Activated CD4-positive, alpha-beta T cell treated with anti-CD3 and anti-CD28 coated beads, Interleukin-2, amount 50 U/mL, for 48 hours (primary cell): ENCODE results near the gene ANKRD60.

ENCODE experiments used
- DNase-seq, 2 experiments: peaks; one replicate each; pipeline ENCODE4 v3.0.0-alpha.2; 2020

Gene ANKRD60

GRCh38 chr20:58188527-58188926, 39.9 kb downstream of the ANKRD60 start:
- DNase-seq = no peak

- no peak for DNase-seq
Observed at GRCh38 chr20:58184984-58185383, 43.5 kb downstream of the ANKRD60 start.

- no peak for DNase-seq
Observed at GRCh38 chr20:58184063-58184462, 44.4 kb downstream of the ANKRD60 start.

DNA sequence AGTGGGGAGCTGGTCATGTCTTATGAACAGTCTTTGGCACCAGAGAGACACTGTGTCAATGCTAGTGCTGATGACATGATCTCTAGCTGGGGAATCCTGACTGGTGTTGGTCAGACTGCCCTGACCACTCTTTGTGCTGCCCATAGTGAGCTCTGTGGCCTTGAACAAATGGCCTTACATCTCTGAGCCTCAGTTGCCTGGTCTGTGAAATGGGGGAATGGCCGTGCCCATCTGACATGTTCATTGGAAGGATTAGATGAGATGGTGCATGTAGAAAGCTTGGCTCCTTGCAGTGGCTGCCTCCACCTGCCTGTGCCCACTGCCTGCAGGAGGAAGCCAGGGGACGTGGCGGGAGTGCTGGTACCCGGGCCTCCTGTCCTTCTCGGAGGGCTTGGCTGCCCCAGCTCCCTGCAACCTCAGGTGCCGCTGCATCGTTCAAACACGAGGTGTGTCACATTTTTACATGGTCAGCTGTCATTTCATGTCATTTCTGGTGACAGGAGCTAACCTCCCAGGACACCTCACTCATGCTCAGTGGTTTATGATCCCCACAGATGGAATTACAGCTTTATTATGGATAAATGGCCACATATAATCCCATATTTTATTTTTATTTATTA, 45.8 kb downstream of the ANKRD60 start:
- DNase-seq = no peak

GRCh38 chr20:58179432-58180099, 48.9 kb downstream of the ANKRD60 start:
- DNase-seq = peak; percentile 66 to 73

DNA sequence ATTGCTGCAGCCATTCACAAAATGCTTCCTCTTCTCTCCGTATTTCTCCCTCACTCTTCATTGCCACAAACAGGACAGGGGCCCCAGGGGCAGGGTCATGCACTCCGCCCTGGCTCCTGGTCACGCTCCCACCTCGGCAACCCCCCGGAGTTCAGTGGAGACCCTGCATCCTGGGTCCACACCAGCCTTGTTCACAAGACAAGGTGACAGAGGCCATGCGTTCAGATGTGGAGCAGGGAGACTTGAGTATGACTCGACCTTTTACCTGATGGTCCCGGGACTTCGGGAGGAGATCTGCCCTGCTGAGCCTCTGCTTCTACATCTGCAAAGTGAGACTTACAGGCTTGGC, 49.4 kb downstream of the ANKRD60 start:
- DNase-seq = no peak

DNA sequence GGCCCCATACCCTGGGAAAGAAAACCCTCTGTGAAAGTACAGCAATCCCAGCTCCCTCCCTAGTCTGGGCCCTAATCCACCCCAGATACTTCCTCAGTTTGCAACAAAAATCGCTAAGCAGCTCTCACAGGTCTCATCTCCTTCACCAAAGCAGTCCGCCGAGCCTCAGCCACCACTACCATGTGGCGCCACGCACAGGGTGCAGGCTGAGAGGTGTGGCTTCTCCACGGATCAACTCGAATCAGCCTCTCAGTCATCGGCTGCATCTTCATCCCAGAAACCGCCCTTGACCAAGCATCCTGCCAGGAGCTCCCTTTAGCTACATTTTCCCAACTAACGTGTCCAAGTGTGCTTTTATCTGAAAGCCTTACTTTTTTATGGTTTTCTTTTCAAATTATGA, 50.7 kb downstream of the ANKRD60 start:
- no peak for DNase-seq

GRCh38 chr20:58175836-58176235, 52.6 kb downstream of the ANKRD60 start:
- no peak for DNase-seq

DNA sequence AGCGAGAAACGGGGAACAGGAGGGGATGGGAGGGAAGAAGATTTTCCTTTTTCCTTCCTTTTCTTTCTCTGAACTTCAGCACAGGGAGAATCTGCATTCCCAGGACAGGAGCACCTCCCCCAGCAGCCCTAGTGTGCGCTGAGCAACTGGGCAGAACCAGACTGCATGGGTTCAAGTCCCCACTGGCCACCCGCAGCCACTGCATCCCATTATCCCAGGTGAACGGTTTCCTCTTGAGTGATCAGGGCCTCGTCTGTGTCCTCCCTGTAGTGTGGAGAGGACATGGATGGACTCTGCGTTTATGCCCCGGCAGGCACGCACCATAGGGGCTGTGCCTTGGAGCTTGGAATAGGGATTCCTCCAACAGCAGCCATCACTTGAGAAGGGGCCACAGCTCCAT, 53.0 kb downstream of the ANKRD60 start:
- DNase-seq = no peak

DNA sequence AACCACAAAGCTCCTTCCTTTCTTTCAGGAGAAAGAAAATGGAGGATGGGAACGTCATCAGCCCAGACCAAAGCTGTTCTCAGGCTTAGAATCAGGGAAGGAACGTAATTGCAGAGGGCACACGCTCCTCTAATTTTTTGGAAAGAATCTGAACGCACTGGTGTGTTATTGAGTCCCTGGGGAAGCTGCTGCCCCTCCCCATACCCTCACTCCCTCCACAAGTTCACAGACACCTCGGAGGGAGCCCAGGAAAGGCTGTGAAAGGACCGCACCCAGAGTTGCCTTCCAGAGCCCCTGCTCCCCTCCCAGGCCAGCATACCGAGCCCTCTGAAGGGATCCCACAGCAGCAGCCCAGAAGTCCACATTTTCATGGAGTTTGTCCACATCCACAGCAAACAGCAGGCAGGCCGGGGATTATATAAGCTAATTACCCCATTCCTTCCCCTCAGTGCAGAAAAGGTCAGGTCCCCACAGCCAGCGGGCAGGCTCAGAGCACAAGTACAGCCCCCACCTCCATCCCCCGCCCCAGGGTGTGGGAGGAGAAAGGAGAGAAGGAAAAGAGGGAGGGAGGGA, 53.7 kb downstream of the ANKRD60 start:
- no peak for DNase-seq

- DNase-seq = no peak
Observed at GRCh38 chr20:58173930-58174707, 54.3 kb downstream of the ANKRD60 start.

- no peak for DNase-seq
Observed at GRCh38 chr20:58173091-58173490, 55.4 kb downstream of the ANKRD60 start.

GRCh38 chr20:58171796-58172425, 56.5 kb downstream of the ANKRD60 start:
- no peak for DNase-seq

DNA sequence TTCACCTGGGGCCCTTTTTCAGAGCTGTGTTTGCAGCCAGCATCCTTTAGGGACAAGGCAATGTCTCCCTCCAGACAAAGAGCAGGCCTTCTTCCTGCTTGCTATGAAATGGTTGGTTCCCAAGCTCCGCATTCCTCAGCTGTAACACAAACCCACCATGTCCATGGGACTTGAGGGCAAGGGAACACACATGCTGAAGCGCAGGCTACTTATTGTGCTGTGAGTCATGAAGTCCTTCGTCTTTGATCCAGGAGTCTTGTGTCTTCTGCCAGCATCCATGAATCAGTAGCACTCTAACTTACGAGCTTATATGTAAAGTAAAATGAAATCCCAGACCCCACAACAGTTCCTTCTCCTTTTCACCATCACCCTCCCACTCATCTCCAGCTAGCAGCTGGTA, 59.0 kb downstream of the ANKRD60 start:
- DNase-seq = no peak

GRCh38 chr20:58168843-58169242, 59.6 kb downstream of the ANKRD60 start:
- no peak for DNase-seq

GRCh38 chr20:58167759-58168158, 60.7 kb downstream of the ANKRD60 start:
- no peak for DNase-seq
